GM18873 (cell line): ENCODE data around the gene COL1A1.

Experiments
- ATAC-seq: cut with Tn5 transposase; IDR thresholded peaks from one replicate; pipeline ENCODE4 v1.9.1; 2021; ENCODE audit warnings: mild to moderate bottlenecking, moderate library complexity, moderate number of reproducible peaks; ENCODE audit not compliant: unreplicated experiment, low FRiP score

Gene COL1A1

GRCh38 chr17:50214976-50215760 lies 13.7 kb upstream of the COL1A1 start:
- ATAC-seq = no peak

GRCh38 chr17:50213026-50214022 lies 11.9 kb upstream of the COL1A1 start:
- peak; percentile 78 for ATAC-seq

GRCh38 chr17:50212121-50212843 lies 10.9 kb upstream of the COL1A1 start:
- ATAC-seq = no peak

GRCh38 chr17:50211249-50212120 lies 10.1 kb upstream of the COL1A1 start:
- no peak for ATAC-seq

- ATAC-seq = no peak
These were observed 9.1 kb upstream of the COL1A1 start for GRCh38 chr17:50210240-50211225.

GRCh38 chr17:50209472-50210239 lies 8.2 kb upstream of the COL1A1 start:
- ATAC-seq = no peak

GRCh38 chr17:50209133-50209471 lies 7.7 kb upstream of the COL1A1 start:
- ATAC-seq = no peak

GRCh38 chr17:50208611-50209061 lies 7.2 kb upstream of the COL1A1 start:
- ATAC-seq = no peak

GRCh38 chr17:50207792-50208567 lies 6.5 kb upstream of the COL1A1 start:
- ATAC-seq = no peak

GRCh38 chr17:50207315-50207714 lies 5.9 kb upstream of the COL1A1 start:
- ATAC-seq = no peak

GRCh38 chr17:50206604-50207293 lies 5.3 kb upstream of the COL1A1 start:
- no peak for ATAC-seq

- no peak for ATAC-seq
These were observed 4.6 kb upstream of the COL1A1 start for GRCh38 chr17:50205963-50206505.

- no peak for ATAC-seq
These were observed 3.9 kb upstream of the COL1A1 start for GRCh38 chr17:50205111-50205962.

GRCh38 chr17:50204431-50204830 lies 3.0 kb upstream of the COL1A1 start:
- no peak for ATAC-seq

GRCh38 chr17:50203604-50204345 lies 2.3 kb upstream of the COL1A1 start:
- no peak for ATAC-seq
